ENCODE data around the gene ATP2B3.

The ATP2B3 gene

DNA sequence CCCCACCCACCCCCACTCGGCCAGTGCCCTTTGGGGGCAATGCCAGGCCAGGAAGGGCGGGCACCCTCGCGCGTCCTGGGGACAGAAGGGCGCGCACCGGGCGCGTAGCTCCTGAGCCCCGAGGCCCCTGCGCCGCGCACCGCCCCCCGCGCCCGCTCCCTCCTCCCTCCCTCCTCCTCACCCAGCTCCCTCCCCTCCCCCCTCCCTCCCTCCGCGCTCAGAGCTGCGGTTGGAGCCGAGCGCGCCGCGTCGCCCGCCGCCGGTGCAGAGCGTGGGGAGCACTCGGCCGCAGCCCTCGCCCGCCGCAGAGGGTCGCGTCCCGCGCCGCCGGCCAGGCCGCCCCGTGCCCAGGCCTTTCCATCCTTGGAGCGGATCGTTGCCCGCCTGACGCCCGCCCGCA, at the start of gene ATP2B3:
TSS of gene ATP2B3 (plus strand) at position 220 of the 400 bp plus-strand sequence. CDS start 18,606 bp downstream, outside the sequence.
- DNase-seq (ENCODE audit: low read depth) = no peak

DNA sequence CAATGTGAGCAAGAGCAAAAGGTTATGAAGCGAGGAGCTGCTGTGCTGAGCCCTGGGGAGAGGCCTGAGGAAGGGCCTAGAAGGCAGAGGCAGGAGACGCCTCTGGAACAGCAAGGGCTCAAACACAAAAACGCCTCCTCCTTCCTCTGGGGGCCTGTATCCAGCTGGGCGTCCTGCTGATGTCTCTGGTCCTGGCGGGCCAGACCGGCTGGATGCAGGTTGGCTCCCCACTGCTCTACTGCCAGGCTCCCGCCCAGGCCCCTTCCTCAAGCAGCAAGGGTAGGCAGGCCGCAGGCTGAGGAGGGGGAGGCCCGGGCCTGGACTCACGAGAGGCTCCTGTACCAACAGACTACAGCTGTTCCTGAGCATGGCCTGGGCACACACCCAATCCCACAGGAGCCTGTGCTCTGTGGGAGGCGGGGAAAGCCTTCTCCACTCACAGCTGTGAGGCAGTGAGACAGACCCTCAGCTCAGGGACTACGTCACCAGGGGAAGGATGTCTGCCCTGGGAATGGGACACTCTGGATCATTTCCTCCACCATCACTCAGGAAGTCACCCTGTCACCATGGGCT, 49.3 kb upstream of the ATP2B3 start:
- DNase-seq (ENCODE audit: low read depth) = no peak

DNA sequence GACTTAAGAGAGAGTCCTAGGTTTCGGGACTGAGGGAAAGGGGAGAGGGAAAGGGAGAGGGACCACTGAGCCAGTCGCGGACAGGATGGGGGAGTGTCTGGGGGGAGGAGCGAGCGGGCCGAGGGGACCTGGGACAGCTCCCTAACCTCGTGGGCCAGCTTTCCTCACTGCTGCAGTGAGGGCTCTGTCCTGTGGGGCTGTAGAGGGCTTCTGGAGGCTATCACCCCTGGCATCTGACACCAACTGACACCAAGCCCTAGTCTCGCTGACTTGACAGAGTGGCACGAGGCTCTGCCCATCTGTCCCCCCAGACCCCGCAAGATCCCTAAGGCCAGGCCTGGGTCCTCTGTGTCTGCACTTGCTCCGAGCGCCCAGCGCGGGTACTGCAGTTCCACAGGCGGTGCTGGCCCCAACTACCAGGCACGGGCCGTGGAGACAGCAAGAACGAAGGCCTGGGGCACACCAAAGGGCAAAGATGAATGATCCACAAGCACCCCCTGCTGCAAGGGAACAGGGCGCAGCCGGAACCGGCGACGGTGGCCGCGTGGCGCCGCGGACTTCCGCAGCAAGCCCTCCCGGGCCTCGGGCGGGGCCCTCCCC, 47.5 kb upstream of the ATP2B3 start:
- DNase-seq (ENCODE audit: low read depth) = peak; percentile 54

DNA sequence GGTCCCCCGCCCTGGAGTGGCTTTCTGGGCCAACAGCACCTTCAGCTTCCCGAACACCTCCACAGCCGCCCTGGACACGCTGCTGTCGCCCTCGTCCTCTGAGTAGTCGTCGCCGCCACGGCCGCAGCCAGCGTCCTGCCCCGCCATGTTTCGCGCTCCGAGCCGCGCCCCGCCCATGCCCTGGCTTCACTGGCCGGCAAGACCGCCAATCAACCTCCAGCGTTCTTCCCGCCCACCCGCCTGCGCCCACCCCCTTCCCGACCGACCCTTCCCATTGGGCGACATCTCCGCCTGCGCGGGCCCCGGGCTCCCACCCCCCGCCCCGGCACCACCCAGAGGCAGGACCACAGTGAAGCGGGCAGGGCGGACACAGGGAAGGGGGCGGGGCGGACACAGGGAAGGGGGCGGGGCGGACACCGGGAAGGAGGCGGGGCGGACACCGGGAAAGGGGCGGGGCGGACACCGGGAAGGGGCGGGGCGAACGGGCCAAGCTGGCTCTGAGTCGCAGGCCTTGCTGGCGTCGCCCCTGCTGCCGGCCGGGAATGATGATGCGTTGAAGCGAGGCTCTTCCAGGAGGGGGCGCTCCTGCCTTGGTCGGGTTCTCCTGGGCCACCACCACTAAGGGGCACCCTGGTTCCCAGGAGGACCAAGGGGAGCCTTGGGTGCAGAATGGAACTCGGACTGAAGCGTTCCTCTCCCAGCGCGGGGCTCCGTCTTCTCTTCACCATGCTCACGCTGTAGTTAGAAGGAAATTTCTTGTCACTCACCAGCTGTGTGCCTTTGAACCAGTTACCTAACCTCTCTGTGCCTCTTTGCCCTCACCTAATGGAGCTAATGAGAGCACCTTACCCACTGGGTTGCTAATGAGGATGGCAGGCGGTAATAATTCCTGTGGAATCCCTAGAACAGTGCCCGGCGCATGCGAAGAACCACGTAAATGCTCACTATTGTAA, 46.8 kb upstream of the ATP2B3 start, which contains the start of gene HAUS7:
TSS of gene HAUS7 (minus strand) at position 166 of the 953 bp plus-strand sequence. CDS start at position 147, 19 bp downstream.
- peak; percentile 90 for DNase-seq (ENCODE audit: low read depth)

DNA sequence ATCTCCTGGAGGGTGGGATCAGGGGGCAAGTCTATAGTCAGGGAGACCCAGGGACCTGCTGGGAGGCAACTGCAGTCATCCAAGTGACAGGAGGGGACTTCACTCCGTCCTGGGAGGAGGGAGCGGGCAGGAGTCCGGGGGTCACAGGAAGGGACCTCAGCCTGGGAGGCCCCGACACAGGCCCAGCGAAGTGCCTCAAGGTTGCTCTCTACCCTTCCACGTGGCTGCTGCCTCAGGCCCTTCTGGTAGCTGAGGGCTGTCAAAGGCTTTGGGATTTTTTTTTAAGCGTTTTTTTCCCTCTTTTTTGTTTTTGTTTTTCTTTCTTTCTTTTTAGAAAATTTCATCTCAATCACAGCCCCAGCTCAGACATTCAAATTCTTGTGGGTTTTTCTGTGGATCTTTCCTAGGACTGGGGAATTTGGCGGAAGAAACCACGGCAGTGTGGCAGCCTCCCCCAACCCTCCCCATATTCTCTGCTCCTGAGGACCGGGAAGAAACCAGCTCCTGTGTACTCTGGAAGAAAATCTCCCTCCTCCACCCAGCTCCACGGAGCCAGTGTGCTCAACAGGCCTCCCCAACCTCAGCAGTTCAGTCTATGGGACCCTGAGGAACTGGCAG, 45.7 kb upstream of the ATP2B3 start:
- peak; percentile 78 for DNase-seq (ENCODE audit: low read depth)

DNA sequence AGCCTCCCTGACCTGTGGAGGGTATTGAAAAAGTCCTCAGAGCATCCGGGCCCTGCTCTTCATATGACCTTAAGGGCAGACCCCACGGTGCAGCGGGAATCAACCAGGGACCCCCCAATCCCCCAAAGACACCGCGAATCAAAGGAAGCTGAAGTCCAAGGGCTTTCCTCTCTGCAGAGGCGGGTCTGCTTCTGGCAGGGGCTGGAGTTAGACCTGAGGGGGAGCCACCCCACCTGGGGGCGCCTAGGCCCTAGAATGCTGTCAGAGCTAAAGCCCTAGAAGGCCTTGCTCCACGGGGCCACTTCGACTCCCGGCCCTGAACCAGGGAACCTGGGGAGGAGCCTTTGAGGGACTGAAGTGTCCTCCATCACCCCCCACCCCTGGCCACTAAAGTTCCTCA, 44.3 kb upstream of the ATP2B3 start:
- no peak for DNase-seq (ENCODE audit: low read depth)

DNA sequence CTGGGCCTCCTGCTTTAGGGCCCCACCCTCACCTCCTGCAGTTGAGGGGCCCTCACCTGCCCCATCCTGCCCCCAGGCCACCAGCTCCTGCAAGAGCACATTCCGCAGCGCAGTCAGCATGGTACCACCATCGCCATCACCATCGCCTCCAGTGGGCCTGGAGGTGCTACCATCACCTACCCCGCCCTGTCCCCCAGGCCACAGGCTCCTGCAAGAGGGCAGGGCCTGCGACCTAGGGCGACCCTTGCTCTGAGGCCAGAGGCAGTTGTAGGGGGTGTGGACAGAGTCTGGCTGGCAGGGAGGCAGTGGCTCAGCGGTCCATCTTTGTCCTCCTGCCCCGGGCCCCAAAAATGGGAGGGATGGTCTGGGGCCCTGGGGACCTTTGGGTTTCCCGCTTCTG, 43.2 kb upstream of the ATP2B3 start:
- DNase-seq (ENCODE audit: low read depth) = no peak

DNA sequence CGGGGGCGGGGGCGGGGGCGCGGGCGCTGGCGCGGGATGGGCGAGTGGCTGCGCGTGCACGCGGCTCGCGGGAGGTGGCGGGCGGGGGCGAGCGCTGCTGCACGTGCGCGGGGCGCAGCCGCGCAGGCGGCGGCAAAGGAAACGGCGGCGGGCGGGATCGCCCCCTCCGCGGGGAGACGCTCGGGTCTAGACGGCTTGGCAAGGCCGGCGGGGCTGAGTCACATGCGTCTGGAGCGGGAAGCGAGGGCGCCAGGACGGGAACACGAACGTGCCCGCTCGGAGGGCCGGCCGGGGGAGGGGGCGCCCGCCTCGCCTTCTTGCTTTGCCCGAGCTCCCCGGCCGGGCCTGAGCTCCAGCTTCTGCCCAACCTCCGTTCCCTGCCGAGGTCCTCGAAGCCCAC, 42.7 kb upstream of the ATP2B3 start:
- DNase-seq (ENCODE audit: low read depth) = peak; percentile 74

DNA sequence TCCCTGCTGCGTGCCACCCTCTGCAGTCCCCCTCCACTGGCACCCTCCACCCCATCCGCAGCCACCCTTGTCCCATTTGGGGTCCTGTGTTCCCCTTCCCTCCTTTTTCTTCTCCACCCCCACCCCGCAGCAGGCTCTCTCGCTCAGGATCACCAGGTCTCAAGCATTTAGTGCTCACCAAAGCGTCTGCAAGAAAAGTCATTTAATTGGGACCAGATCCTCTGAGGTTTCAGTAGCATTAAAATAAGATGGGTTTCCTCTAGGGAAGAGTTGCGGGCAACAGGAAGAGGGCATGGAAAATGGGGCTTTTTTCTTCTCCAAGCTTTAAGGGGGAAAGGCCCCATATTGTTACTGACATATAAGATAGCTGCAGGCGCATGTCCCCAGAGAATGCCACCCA, 42.2 kb upstream of the ATP2B3 start:
- DNase-seq (ENCODE audit: low read depth) = no peak

DNA sequence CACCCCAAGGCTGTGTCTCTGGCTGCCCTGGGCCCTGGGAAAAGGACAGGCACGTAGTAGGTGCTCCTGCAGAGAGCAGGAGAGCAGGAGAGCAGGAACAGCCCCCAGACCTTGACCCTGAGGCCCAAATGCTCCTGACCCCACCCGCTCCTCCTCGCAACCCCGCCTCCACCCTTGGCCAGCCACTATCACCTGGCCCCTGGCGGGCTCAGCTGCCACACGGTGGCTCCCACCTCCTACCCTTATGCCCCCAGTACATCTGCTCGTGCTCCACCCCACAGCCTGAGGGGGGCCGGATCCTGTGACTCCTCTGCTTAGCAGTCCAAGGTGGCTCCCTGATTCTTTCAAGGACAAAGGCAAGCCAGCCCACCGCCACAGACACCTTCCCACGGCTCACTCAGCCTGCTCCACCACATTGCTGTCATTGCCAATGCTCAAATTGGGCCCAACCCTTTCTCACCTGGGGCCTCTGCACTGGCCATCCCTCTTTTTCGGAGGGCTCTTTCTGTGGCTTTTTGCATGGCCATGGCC, 41.6 kb upstream of the ATP2B3 start:
- DNase-seq (ENCODE audit: low read depth) = no peak

DNA sequence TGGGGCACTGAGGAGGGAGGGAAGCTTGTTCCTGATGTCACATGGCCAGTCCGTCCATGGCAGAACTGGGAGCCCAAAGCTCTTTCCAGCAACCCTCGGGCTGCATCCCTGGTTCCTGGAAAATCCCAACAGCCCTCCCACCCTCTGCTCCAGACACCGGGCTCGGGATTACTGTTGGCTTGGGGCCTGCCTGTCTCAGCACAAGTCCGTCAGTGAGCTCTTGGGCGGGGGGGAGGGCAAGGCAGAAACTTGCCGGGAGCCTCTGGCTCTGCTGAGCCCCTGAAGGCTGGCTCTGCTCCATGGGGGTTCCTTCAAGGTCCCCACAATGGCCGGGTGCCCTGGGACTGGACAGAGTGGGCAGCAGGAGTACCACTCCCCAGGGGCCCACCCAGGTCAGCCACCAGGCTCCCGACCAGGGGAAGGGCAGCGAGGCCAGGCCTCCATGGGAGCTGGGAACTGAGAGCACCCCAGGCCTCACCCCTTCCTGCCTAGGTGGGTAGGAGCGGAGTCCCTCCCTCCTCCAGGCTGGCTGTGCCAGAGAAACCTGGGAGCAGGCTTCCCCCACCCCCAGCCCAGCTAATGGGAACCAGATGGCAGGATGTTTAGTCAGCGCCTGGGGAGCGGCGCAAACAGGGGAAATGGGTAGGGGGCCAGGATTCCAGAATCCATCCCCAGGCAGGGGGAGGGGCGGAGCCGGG, 40.6 kb upstream of the ATP2B3 start:
- peak; percentile 83 for DNase-seq (ENCODE audit: low read depth)

DNA sequence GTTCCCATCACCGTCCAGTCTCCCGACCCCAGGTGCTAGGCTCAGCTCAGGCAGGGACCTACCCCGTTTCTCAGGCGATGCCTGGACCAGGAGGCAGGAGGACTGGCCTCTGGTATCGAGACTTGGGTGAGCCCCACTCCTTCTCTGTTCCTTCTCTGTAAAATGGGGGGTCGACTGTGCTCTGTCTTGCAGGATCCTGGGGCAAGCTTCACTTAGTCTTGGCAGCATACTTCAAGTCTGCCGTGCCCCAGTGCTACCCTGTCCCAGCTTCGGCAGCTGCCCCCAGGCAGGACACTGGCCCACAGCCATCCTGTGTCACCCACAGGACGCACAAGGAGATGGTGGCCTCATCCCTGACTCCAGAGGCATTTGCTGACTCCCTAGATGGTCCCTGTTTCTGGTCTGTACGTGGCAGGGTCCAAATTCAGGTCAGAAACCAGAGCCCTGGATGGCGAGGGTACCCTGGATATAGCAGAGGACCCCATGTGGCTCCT, 40.0 kb upstream of the ATP2B3 start:
- DNase-seq (ENCODE audit: low read depth) = peak; percentile 43

DNA sequence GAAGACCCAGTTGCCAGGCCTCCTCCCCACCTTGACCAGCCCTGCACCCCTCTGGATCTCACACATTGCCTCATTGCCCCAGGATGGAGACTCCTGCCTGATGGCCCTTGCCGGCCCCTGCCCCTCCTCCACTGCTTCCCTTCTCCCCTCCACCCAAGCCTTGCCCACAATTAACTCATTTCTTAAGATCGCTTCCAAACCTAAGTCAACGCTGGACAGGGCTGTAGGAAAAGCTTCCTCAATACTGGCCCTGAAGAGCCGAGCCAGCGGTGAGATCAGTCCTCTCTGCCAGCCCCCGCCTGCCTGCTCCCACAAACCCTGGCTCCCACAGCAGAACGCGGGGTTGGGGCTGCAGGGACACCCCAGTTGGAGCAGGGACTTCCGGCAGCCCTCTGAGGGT, 39.5 kb upstream of the ATP2B3 start:
- no peak for DNase-seq (ENCODE audit: low read depth)

DNA sequence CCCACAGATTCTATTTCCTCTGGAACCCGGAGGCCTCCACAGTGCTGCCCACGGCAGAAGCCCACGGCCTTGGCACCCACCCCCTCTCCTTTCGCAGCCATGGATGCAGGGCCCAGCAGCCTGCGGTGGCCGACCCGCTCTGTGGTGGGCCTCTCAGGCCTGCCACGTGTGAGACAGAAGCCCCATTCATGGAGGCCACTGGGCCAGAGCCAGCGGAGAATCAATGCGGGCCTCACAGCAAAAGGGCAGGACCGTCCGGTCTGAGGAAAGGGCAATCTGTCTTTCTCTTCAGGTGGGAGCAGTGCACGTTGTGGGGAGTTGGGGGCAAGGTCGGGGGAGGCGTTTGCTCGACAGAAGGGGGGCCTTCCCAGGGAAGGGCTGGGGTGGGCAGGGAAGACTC, 38.7 kb upstream of the ATP2B3 start:
- DNase-seq (ENCODE audit: low read depth) = no peak

DNA sequence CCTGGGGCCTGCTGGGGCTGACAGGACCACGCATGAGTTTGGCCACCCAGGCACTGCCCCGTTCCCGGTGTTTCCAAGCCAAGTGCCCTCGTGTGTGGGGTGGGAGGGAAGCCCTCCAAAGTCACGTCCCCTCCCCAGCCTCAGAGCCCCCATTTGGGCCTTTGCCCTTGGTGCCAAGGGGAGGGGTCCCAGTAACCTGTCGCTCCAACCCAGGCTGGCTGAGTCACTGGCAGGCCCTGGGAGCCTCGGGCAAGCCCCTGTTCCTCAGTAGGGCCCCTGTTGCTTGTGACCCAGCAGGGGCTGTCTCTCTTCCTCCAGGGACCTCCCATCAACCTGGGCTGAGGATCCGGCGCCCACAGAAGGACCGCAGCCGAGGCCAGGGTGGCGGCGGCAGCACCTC, 36.4 kb upstream of the ATP2B3 start:
- no peak for DNase-seq (ENCODE audit: low read depth)

DNA sequence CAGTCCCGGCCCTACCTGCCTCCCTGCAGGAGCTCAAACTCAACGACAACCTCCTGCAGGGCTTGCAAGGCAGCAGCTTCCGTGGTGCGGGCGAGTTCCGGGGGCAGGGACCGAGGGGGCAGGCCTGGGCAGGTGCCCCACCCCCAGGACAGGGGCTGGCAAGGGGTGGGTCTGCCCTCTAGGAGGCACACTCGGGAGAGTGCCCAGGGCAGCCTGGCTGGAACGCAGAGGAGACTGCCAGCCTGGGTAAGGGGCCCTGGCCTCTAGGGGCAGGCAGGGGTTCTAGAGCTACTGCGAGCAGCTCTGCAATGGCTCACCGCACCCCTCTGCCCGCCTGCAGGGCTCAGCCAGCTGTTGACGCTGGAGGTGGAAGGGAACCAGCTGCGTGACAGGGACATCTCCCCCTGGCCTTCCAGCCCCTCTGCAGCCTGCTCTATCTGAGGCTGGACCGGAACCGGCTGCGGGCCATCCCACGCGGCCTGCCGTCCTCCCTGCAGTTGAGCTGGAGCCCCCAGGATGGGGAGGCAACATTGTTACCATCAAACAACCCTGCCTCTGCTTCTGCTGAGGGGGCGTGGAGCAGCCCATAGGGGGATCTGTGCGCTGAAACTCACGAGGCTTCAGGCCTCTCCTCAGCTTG, 34.9 kb upstream of the ATP2B3 start:
- no peak for DNase-seq (ENCODE audit: low read depth)

DNA sequence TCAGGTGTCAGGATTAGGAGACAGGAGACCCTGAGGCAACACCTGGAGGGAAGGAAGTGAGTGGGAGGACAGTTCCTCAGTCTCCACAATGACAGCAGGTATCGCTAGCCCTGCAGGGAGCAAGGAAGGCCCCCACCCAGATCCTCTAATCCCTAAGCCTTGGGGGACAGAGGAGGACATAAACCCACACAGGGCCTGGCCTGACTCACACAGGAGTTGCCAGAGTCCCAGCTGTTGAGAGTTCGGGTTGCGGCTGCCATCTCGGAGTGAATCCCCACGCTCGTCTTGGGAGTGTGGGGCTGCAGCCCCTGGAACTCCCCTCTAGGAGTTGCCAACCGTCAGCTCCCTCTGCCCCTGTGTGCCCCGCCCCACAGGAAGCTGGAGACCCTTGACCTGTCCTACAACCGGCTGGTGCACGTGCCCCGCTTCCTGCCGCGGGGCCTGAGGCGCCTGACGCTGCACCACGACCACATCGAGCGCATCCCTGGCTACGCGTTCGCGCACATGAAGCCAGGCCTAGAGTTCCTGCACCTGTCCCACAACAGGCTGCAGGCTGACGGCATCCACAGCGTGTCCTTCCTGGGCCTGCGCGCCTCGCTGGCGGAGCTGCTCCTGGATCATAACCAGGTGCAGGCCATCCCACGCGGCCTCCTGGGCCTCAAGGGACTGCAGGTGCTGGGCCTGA, 31.9 kb upstream of the ATP2B3 start:
- DNase-seq (ENCODE audit: low read depth) = no peak

DNA sequence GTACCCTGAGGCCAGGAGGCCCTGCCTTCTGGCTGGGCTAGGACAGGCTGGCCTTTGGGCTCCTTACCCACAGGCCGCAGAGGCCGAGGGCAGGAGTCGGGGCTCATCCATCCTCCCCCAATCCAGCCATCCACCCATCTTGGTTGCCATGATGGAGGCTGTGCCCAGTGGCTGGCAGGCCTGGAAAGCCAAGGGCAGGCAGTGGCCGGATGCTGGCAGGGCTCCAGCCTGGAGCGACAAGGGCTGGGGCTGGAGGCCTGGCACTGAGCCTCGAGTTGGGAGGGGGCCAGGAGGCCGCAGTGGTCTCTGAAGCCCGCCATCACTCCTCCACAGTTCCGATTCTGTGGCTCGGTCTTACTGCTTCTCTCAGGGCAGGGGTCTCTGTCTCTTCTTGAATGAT, 31.3 kb upstream of the ATP2B3 start:
- DNase-seq (ENCODE audit: low read depth) = no peak

DNA sequence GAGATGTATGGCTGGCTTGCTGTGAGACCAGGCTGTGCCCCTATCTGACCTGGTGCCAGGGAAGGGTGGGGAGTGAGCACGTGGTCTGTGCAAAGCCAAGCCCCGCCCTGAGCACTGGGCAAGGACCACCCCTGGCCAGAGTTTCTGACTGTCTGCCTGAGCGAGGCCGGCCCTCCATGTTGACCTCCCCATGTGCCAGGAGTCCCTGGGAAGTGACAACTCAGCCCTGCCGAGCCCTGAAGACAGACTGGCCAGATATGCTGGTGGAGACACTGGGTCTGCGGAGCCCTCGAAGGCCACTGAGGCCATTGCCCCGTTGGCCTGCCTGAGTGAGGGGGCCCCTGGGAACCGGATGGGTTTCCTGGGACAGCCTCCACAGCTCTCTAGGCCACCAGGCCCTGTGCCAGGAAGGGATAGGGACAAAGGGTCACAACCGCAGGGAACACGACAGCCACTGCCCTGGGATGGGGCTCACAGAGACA, 29.8 kb upstream of the ATP2B3 start:
- DNase-seq (ENCODE audit: low read depth) = no peak

DNA sequence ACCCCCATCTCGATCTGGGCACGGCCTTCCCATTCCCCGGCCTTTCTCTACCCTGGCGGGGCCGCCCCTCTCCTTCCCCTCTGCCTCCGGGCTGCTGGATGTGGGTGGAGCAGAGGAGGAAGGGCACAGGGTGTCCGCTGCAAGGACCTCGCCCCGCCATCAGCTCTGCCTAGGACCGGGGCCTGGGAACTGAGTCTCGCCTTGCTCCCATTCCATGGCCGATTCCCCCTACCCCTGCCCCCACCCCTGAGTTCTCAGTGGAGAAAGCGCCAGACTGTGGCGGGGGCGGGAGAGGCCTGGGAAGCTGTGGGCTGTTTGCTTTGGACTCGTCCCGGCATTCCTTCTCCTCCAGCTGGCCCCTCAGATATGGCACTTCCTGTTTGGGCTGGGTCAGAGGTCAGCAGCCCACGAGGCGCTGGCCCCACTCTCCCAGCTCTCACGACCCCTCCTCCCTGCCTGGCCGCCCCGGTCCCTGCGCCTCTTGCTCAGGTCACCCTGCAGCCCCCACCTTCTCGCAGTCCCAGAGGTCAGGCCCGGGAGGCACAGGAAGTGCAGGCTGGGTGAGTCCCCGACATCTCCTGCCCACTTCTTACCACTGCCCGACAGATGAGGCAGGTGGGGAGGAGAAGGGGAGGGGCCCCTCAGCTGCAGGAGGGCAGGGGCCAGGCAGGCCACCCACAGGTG, 29.1 kb upstream of the ATP2B3 start:
- DNase-seq (ENCODE audit: low read depth) = peak; percentile 81

Data from EH (cell line).